ACC112 (cell line): ENCODE results near the gene IGF2R.
"Not testable (repeated sequence)": the region's sequence is repeated elsewhere in the genome, so short reads cannot be mapped to it uniquely, and the experiment has no call there.

ENCODE experiments used
- H2AFZ ChIP-seq: fragments of 200-600 bp; sonication (generic); one replicate; pipeline ENCODE4 v1.6.0; 2017; ENCODE audit warnings: antibody characterized with exemption, low read length; ENCODE audit not compliant: unreplicated experiment
- H3K27ac ChIP-seq: fragments of 200-600 bp; sonication (generic); 2 replicates; pipeline ENCODE4 v1.5.1; 2014; ENCODE audit warnings: low read depth, mild to moderate bottlenecking, antibody characterized with exemption, low read length, moderate library complexity
- H3K27me3 ChIP-seq: fragments of 200-600 bp; sonication (generic); 2 replicates; pipeline ENCODE4 v1.6.1; 2014; ENCODE audit warnings: mild to moderate bottlenecking, antibody characterized with exemption, low read length, moderate library complexity, mixed read lengths; ENCODE audit not compliant: insufficient read depth
- H3K36me3 ChIP-seq: fragments of 200-600 bp; sonication (generic); 2 replicates; pipeline ENCODE4 v1.6.1; 2016; ENCODE audit warnings: mild to moderate bottlenecking, antibody characterized with exemption, low read length, moderate library complexity, mixed read lengths; ENCODE audit not compliant: insufficient read depth
- H3K4me1 ChIP-seq: fragments of 200-600 bp; sonication (generic); one replicate; pipeline ENCODE4 v1.6.1; 2016; ENCODE audit warnings: low read length, mixed read lengths; ENCODE audit not compliant: insufficient read depth, unreplicated experiment, control insufficient read depth
- H3K4me3 ChIP-seq: fragments of 200-600 bp; sonication (generic); 2 replicates; pipeline ENCODE4 v1.5.1; 2014; ENCODE audit warnings: mild to moderate bottlenecking, low read depth, low read length
- H3K79me2 ChIP-seq: fragments of 200-600 bp; sonication (generic); one replicate; pipeline ENCODE4 v1.6.0; 2016; ENCODE audit warnings: low read length; ENCODE audit not compliant: control insufficient read depth, unreplicated experiment, insufficient read depth

IGF2R gene, protein sequence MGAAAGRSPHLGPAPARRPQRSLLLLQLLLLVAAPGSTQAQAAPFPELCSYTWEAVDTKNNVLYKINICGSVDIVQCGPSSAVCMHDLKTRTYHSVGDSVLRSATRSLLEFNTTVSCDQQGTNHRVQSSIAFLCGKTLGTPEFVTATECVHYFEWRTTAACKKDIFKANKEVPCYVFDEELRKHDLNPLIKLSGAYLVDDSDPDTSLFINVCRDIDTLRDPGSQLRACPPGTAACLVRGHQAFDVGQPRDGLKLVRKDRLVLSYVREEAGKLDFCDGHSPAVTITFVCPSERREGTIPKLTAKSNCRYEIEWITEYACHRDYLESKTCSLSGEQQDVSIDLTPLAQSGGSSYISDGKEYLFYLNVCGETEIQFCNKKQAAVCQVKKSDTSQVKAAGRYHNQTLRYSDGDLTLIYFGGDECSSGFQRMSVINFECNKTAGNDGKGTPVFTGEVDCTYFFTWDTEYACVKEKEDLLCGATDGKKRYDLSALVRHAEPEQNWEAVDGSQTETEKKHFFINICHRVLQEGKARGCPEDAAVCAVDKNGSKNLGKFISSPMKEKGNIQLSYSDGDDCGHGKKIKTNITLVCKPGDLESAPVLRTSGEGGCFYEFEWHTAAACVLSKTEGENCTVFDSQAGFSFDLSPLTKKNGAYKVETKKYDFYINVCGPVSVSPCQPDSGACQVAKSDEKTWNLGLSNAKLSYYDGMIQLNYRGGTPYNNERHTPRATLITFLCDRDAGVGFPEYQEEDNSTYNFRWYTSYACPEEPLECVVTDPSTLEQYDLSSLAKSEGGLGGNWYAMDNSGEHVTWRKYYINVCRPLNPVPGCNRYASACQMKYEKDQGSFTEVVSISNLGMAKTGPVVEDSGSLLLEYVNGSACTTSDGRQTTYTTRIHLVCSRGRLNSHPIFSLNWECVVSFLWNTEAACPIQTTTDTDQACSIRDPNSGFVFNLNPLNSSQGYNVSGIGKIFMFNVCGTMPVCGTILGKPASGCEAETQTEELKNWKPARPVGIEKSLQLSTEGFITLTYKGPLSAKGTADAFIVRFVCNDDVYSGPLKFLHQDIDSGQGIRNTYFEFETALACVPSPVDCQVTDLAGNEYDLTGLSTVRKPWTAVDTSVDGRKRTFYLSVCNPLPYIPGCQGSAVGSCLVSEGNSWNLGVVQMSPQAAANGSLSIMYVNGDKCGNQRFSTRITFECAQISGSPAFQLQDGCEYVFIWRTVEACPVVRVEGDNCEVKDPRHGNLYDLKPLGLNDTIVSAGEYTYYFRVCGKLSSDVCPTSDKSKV (N-terminal part only)

DNA sequence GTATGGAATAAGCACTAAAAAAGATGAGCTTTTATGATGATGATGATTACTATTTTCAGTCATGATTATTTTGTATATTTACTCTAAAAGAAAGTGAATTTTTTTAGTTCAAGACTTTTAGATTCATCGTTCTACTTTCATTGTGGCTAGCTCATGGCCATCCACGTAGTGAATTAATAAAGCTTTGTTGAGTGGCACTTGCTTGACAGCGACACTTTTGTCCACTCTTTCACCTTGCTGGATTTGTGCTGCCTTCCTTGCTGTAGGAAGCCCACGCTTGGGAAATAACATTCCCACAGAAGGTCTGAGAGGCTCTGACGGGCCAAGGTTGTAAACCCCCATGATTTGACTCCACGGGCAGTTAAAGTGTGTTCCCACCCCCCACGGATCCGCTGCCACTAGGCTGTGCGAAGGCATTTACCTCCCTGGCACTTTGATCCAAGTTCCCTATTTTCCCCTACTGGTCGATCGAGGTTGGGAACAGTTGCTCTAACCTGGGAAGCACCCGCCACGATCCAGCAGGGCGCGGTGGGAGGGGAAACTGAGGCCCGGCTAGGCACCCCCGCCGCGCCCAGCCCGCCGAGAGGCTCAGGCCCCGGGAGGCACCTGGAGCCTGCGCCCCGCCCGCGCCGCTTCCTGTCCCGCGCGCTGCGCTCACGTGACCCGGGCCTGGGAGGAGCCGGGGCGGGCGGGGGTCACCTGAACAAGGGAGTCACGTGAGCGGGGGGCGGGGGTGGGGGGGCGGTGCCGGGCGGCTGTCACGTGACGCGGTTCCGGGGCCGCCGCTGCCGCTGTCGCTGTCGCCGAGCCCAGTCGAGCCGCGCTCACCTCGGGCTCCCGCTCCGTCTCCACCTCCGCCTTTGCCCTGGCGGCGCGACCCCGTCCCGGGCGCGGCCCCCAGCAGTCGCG, at the start of gene IGF2R:
IGF2R (plus strand) TSS at position 788 of the 909 bp plus-strand sequence. CDS start 165 bp downstream, outside the sequence.
- Histone ChIP-seq H2AFZ (peak within 1 kb of the TSS; percentile 37), H3K27me3 (no peaks in the 10 kb centered on the region), H3K27ac (peak within 1 kb of the TSS; percentile 82), H3K4me3 (peak within 1 kb of the TSS; percentile 95), H3K36me3 (no peaks in the 10 kb centered on the region), H3K79me2 (peaks cover 42% of the 10 kb centered on the region), H3K4me1 (peaks cover 37% of the 10 kb centered on the region)

- H3K79me2 ChIP-seq, result no peaks in the 10 kb centered on the region
- H3K27me3 ChIP-seq, result no peaks in the 10 kb centered on the region
- no peak overlapping the region for H3K27ac ChIP-seq
- peaks cover 6% of the 10 kb centered on the region for H3K4me1 ChIP-seq
- no peak overlapping the region for H2AFZ ChIP-seq
- no peak overlapping the region for H3K4me3 ChIP-seq
- no peaks in the 10 kb centered on the region for H3K36me3 ChIP-seq
Measured at GRCh38 chr6:159919800-159920199, 49.1 kb upstream of the IGF2R start.

GRCh38 chr6:159924150-159924549, 44.7 kb upstream of the IGF2R start:
- not testable (repeated sequence) for H3K4me1 ChIP-seq, H3K4me3 ChIP-seq, H3K27ac ChIP-seq, H2AFZ ChIP-seq, H3K36me3 ChIP-seq, H3K79me2 ChIP-seq, H3K27me3 ChIP-seq

- H3K4me1 ChIP-seq, result peaks cover 8% of the 10 kb centered on the region
- no peaks in the 10 kb centered on the region for H3K79me2 ChIP-seq
- H3K27me3 ChIP-seq, result no peaks in the 10 kb centered on the region
- no peak overlapping the region for H2AFZ ChIP-seq
- H3K27ac ChIP-seq, result no peak overlapping the region
- no peaks in the 10 kb centered on the region for H3K36me3 ChIP-seq
- H3K4me3 ChIP-seq, result no peak overlapping the region
Measured at GRCh38 chr6:159926542-159927203, 42.2 kb upstream of the IGF2R start.

DNA sequence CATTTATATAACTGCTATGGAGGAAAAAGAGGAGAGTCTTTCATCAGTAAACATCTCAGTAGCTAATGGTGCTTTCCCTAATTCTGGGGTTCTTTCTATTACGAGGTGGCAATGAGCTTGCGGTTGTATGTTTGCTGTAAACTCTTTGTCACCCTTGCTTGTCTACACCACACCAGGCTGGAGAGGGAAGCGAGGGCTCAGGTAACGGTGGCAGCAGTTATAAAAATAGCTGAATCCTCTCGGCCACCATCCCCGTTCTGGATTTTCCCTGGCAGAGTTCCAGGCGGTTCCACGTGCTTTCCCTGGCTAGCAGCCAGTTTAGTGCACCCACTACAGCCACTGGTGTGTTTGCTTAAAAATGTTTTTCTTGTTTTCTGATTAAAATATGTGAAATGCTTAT, 39.1 kb upstream of the IGF2R start:
- Histone ChIP-seq H3K27me3 (no peaks in the 10 kb centered on the region), H3K4me3 (no peak overlapping the region), H2AFZ (no peak overlapping the region), H3K4me1 (peaks cover 19% of the 10 kb centered on the region), H3K36me3 (no peaks in the 10 kb centered on the region), H3K27ac (no peak overlapping the region), H3K79me2 (no peaks in the 10 kb centered on the region)

DNA sequence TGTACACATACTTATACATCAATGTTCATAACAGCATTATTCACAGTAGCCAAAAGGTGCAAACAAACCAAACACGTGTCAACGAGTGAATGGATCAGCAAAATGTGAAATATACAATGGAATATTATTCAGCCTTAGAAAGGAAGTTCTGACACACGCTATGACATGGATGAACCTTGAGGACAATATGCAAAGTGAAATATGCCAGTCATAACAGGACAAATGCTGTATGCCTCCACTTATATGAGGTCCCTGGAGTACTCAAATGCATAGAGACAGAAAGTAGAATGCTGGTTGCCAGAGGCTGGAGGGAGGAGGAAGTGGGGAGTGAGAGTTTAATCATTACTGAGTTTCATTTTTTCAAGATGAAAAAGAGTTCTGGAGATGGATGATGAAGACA, 37.8 kb upstream of the IGF2R start:
- H3K27me3 ChIP-seq, result no peaks in the 10 kb centered on the region
- no peak overlapping the region for H3K4me3 ChIP-seq
- no peak overlapping the region for H2AFZ ChIP-seq
- H3K27ac ChIP-seq, result no peak overlapping the region
- H3K36me3 ChIP-seq, result no peaks in the 10 kb centered on the region
- H3K79me2 ChIP-seq, result no peaks in the 10 kb centered on the region
- H3K4me1 ChIP-seq, result peaks cover 24% of the 10 kb centered on the region

DNA sequence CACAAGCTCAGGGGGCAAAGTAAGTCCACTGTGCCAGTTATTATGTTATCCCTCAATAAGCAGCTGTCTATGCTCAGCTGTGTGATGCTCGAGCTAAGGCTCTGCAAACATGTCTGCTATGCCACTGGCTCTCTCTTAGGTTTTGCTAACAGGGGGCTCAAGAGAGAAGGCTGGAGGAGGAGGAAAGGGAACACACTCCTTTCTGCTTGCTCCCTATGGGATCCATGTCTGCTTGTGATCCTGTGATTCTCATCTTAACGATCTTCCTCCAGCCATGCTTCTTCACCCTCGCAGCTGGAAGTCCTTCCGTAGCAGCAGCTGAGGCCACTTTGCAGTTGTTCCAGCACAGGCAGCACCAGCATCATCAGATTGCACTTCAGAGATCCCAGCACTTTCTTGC, 37.0 kb upstream of the IGF2R start:
- Histone ChIP-seq H3K27me3 (no peaks in the 10 kb centered on the region), H3K36me3 (no peaks in the 10 kb centered on the region), H2AFZ (no peak overlapping the region), H3K4me3 (no peak overlapping the region), H3K79me2 (no peaks in the 10 kb centered on the region), H3K4me1 (peaks cover 24% of the 10 kb centered on the region), H3K27ac (no peak overlapping the region)

- Histone ChIP-seq H2AFZ (no peak overlapping the region), H3K4me3 (no peak overlapping the region), H3K4me1 (peaks cover 24% of the 10 kb centered on the region), H3K27me3 (no peaks in the 10 kb centered on the region), H3K27ac (no peak overlapping the region), H3K79me2 (no peaks in the 10 kb centered on the region), H3K36me3 (no peaks in the 10 kb centered on the region)
Measured at GRCh38 chr6:159933077-159933476, 35.8 kb upstream of the IGF2R start.

DNA sequence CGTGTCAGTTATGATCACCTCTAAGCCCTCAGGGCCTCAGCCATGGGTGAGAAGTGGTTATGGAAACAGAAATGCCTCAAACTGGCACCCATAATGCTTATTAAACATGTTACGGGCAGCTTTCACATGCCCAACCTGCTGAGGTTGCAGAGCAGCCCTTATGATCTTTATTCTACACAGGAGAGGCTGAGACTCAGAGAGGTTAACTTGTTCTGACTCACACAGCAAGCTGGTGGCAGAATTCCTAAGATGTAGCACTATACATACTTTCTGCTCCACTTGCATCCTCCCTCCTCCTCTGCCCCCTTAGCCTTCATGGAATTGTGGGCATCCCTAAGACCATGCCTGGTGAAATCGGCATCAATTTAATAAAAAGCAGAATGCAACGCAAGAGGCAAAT, 34.7 kb upstream of the IGF2R start:
- Histone ChIP-seq H3K4me3 (0 out of 2 replicates have a peak overlapping the region, but pooled peaks have one; percentile 20), H2AFZ (no peak overlapping the region), H3K27ac (peak overlapping the region; percentile 86; the same call in 1 of the 2 replicates), H3K27me3 (no peaks in the 10 kb centered on the region), H3K36me3 (no peaks in the 10 kb centered on the region), H3K79me2 (no peaks in the 10 kb centered on the region), H3K4me1 (peaks cover 24% of the 10 kb centered on the region)
